ENCODE measurements around the gene BAG5. TPM values are rescaled to one million over a fixed set of nuclear protein-coding genes. Genes with fewer than 3 reads are reported as not detected.

The BAG5 gene
- total and polyA plus RNA-seq, 2 experiments from 2014 or later: 25.8 to 28.6 TPM

- 11 to 12% methylated on average over 14 to 20 of the region's 21 CpGs for WGBS, 2 experiments (ENCODE audit: low coverage in 1 of 2, low lambda C conversion rate in 2 of 2, missing lambda C conversion rate in 2 of 2)
- no peaks in the 10 kb centered on the region for H4K20me1 ChIP-seq (ENCODE audit: insufficient read depth)
- no peaks in the 10 kb centered on the region for H3K9me2 ChIP-seq (ENCODE audit: insufficient read depth)
- no peaks in the 10 kb centered on the region for H3K36me3 ChIP-seq (ENCODE audit: low read depth)
- H3K27me3 ChIP-seq (replicated peaks; ENCODE audit: insufficient read depth): no peaks in the 10 kb centered on the region
- TF ChIP-seq EZH2 (IDR thresholded peaks at IDR 0.05; ENCODE audit: insufficient read depth, poor library complexity, severe bottlenecking) (no peak), EZH2phosphoT487 (IDR thresholded peaks at IDR 0.05; ENCODE audit: insufficient read depth, low read depth) (no peak)
- H3K4me2 ChIP-seq (ENCODE audit: unreplicated experiment): no peak overlapping the region
- peaks cover 32% of the 10 kb centered on the region for H3K4me1 ChIP-seq (ENCODE audit: insufficient read depth)
- in situ Hi-C loops (cut with MboI): no loop called here
- H2AFZ ChIP-seq: no peak overlapping the region
- H3K27ac ChIP-seq: no peak overlapping the region
- no peaks in the 10 kb centered on the region; the same call in 1 of the 2 replicates for H3K79me2 ChIP-seq (ENCODE audit: insufficient read depth)
- H3K4me3 ChIP-seq: no peak overlapping the region
- no peaks in the 10 kb centered on the region for H3K9me3 ChIP-seq (ENCODE audit: low read depth)
- DNase-seq: peak; percentile 59
- no peak overlapping the region for H3K9ac ChIP-seq
- peaks cover 4% of the 10 kb centered on the region for H3F3A ChIP-seq (ENCODE audit: insufficient read depth)
Observed at GRCh38 chr14:103546652-103547454, 15.6 kb downstream of the BAG5 start.

DNA sequence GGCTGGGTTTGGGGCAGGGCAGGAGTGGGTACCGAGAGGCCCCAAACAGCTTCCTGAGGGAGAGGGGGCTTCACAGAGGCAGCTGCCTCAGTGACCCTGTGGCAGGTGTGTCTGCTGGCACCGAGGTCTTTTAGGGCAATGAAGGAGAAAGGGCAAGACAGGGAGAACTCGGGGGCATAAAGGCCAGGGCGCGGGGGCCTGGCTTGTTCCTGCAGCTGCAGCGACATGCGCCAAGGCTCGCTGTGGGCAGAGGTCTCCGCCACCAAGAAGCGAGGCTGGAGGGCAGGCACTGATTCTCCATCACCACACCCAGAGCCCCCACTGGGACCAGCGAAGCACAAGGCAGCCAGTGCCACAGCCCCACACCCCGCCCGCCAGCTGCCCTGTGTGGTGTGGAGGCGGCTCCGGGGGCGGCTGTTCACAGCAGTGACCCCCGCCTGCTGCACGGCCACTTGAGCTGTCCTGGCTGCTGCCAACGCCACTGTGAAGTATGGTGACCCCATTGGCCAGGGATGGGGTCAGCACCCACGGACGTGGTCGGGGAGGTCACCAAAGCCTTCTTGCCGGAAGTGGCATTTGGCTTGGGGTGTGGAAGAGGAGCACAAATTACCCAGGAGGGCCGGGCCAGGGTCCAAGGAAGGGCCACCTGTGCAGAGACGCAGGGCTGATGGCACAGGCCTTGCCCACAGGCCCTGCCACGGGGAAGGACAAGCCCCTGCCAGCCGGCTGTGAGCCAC lies 16.4 kb downstream of the BAG5 start:
- no peak overlapping the region for H2AFZ ChIP-seq

DNA sequence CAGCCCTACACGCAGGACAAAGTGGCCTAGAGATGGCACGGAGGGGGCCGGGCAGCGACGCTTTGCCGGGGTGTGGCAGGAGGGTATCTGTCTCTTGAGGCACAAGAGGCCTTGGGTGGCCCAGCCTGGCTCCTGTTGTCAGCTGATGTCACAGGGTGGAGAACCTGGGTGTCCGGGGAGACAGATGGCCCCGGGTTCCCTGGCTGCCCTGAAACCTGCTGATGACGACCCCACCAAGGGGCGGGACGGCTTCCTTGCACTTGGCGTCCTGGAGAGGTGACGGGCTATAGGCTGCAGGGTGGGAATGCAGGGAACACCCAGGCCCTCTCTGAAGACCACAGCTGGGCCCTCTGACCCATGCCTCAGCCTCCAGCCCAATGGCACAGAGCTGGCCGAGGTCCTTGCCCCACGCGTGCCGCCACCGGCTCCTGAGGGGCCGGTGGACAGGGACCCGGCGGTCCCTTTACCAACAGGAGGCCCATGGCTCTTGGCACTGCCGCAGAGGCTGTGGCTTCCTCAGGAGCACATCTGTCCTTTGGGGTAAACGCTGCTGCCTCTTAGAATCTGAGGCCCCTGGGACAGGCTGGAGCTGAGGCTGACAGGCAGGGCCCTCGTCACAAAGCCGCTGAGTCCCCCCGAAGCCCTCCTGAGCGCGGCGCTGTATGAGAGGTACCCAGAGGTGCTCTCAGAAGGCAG lies 17.1 kb downstream of the BAG5 start:
- 76 to 77% methylated on average over 27 of the region's 29 CpGs for WGBS, 2 experiments (ENCODE audit: low coverage in 1 of 2, low lambda C conversion rate in 2 of 2, missing lambda C conversion rate in 2 of 2)

More for the DNA sequence above, 16.4 kb downstream of the BAG5 start:
- H3K4me3 ChIP-seq: no peak overlapping the region
- no peaks in the 10 kb centered on the region for H4K20me1 ChIP-seq (ENCODE audit: insufficient read depth)
- H3K4me1 ChIP-seq (ENCODE audit: insufficient read depth): peaks cover 32% of the 10 kb centered on the region
- H3F3A ChIP-seq (ENCODE audit: insufficient read depth): no peaks in the 10 kb centered on the region; the same call in 1 of the 2 replicates
- no peak overlapping the region for H3K4me2 ChIP-seq (ENCODE audit: unreplicated experiment)
- no peak for TF ChIP-seq EZH2 (IDR thresholded peaks at IDR 0.05; ENCODE audit: insufficient read depth, poor library complexity, severe bottlenecking)
- TF ChIP-seq EZH2phosphoT487 (IDR thresholded peaks at IDR 0.05; ENCODE audit: insufficient read depth, low read depth): no peak
- H3K36me3 ChIP-seq (ENCODE audit: low read depth): no peaks in the 10 kb centered on the region
- in situ Hi-C loops (cut with MboI): no loop called here
- DNase-seq: no peak
- H3K27ac ChIP-seq: no peak overlapping the region
- no peaks in the 10 kb centered on the region for H3K9me3 ChIP-seq (ENCODE audit: low read depth)
- no peaks in the 10 kb centered on the region; the same call in 1 of the 2 replicates for H3K79me2 ChIP-seq (ENCODE audit: insufficient read depth)
- WGBS, 2 experiments (ENCODE audit: low coverage in 1 of 2, low lambda C conversion rate in 2 of 2, missing lambda C conversion rate in 2 of 2): 66 to 67% methylated on average over 23 to 24 of the region's 27 CpGs
- H3K27me3 ChIP-seq (replicated peaks; ENCODE audit: insufficient read depth): no peaks in the 10 kb centered on the region
- H3K9ac ChIP-seq: no peak overlapping the region
- no peaks in the 10 kb centered on the region for H3K9me2 ChIP-seq (ENCODE audit: insufficient read depth)

More for the DNA sequence above, 17.1 kb downstream of the BAG5 start:
- H3K9me3 ChIP-seq (ENCODE audit: low read depth): no peaks in the 10 kb centered on the region
- peaks cover under 1% of the 10 kb centered on the region for H3F3A ChIP-seq (ENCODE audit: insufficient read depth)
- no peak for DNase-seq
- no peak overlapping the region for H2AFZ ChIP-seq
- no peaks in the 10 kb centered on the region for H3K27me3 ChIP-seq (replicated peaks; ENCODE audit: insufficient read depth)
- TF ChIP-seq EZH2 (IDR thresholded peaks at IDR 0.05; ENCODE audit: insufficient read depth, poor library complexity, severe bottlenecking): no peak
- no peak for TF ChIP-seq EZH2phosphoT487 (IDR thresholded peaks at IDR 0.05; ENCODE audit: insufficient read depth, low read depth)
- no peak overlapping the region for H3K4me2 ChIP-seq (ENCODE audit: unreplicated experiment)
- in situ Hi-C loops (cut with MboI): no loop called here
- peaks cover 31% of the 10 kb centered on the region for H3K4me1 ChIP-seq (ENCODE audit: insufficient read depth)
- no peaks in the 10 kb centered on the region for H3K9me2 ChIP-seq (ENCODE audit: insufficient read depth)
- no peak overlapping the region for H3K4me3 ChIP-seq
- no peaks in the 10 kb centered on the region for H4K20me1 ChIP-seq (ENCODE audit: insufficient read depth)
- no peaks in the 10 kb centered on the region; the same call in 1 of the 2 replicates for H3K79me2 ChIP-seq (ENCODE audit: insufficient read depth)
- H3K9ac ChIP-seq: no peak overlapping the region
- no peaks in the 10 kb centered on the region for H3K36me3 ChIP-seq (ENCODE audit: low read depth)
- no peak overlapping the region for H3K27ac ChIP-seq
